Memory B cell (primary cell): Measurements from ENCODE around the gene PTCSC3.

Experiments
- ATAC-seq: fragments of 150-1000 bp; cut with Tn5 transposase; 2 replicates; pipeline ENCODE4 v1.10.0; 2021; ENCODE audit warnings: low read depth, mild to moderate bottlenecking, moderate library complexity
- DNase-seq, 2 donors: peaks; one replicate each; pipeline ENCODE4 v3.0.0; 2022; ENCODE audit warnings: low spot score in 2 of 2
- H3K27ac Mint-ChIP-seq: one replicate; pipeline ENCODE4 v1.8.0; 2022; ENCODE audit warnings: mild to moderate bottlenecking, moderate library complexity, mixed read lengths
- H3K27me3 Mint-ChIP-seq: one replicate; pipeline ENCODE4 v1.8.0; 2022; ENCODE audit warnings: mixed read lengths
- H3K36me3 Mint-ChIP-seq: one replicate; pipeline ENCODE4 v1.8.0; 2022; ENCODE audit warnings: mild to moderate bottlenecking, mixed read lengths
- H3K4me1 Mint-ChIP-seq: one replicate; pipeline ENCODE4 v1.8.0; 2022; ENCODE audit warnings: mixed read lengths
- H3K4me3 Mint-ChIP-seq: one replicate; pipeline ENCODE4 v1.8.0; 2022; ENCODE audit warnings: mild to moderate bottlenecking, moderate library complexity, mixed read lengths
- H3K9me3 Mint-ChIP-seq: one replicate; pipeline ENCODE4 v1.8.0; 2022; ENCODE audit warnings: mixed read lengths

Gene PTCSC3

GRCh38 chr14:36086629-36087395 is 89.7 kb downstream of the PTCSC3 start:
- H3K9me3 Mint-ChIP-seq = peaks cover 2% of the 10 kb centered on the region
- no peak overlapping the region for H3K4me3 Mint-ChIP-seq
- DNase-seq (no peak), ATAC-seq (no peak)
- no peaks in the 10 kb centered on the region for H3K36me3 Mint-ChIP-seq
- no peak overlapping the region for H3K27ac Mint-ChIP-seq
- no peaks in the 10 kb centered on the region for H3K4me1 Mint-ChIP-seq
- H3K27me3 Mint-ChIP-seq = peaks cover 2% of the 10 kb centered on the region

- Mint-ChIP-seq H3K36me3 (no peaks in the 10 kb centered on the region), H3K27ac (no peak overlapping the region), H3K9me3 (peaks cover 2% of the 10 kb centered on the region), H3K27me3 (peaks cover 2% of the 10 kb centered on the region), H3K4me1 (no peaks in the 10 kb centered on the region), H3K4me3 (no peak overlapping the region)
- DNase-seq (no peak), ATAC-seq (no peak)
Measured at GRCh38 chr14:36085861-36086260, 90.7 kb downstream of the PTCSC3 start.
